Epithelial cell of prostate (primary cell): ENCODE measurements around the gene ASPDH.

ENCODE experiments used
- DNase-seq: peaks from one replicate; pipeline ENCODE4 v3.0.0-alpha.2; 2011; ENCODE audit warnings: low read depth, low spot score
- H3K27ac ChIP-seq: fragments of 450-650 bp; 2 replicates; pipeline ENCODE4 v1.5.1; 2017; ENCODE audit warnings: mild to moderate bottlenecking

ASPDH gene

GRCh38 chr19:50513746-50514345 lies at the start of gene ASPDH:
Gene ASPDH, minus strand, starts transcription at chr19:50513913. Its CDS starts 90 bp downstream, at chr19:50513823.
- DNase-seq = no peak
- H3K27ac ChIP-seq = no peak within 1 kb of the TSS

- no peak overlapping the region for H3K27ac ChIP-seq
- no peak for DNase-seq
These were observed 49.3 kb upstream of the ASPDH start for GRCh38 chr19:50562996-50563395.

- H3K27ac ChIP-seq = no peak overlapping the region
- DNase-seq = no peak
These were observed 48.6 kb upstream of the ASPDH start for GRCh38 chr19:50562329-50562728.

- H3K27ac ChIP-seq = no peak overlapping the region
- no peak for DNase-seq
These were observed 45.9 kb upstream of the ASPDH start for GRCh38 chr19:50559636-50560035.

GRCh38 chr19:50558449-50558848 lies 44.7 kb upstream of the ASPDH start:
- no peak overlapping the region for H3K27ac ChIP-seq
- no peak for DNase-seq

GRCh38 chr19:50558039-50558438 lies 44.3 kb upstream of the ASPDH start:
- no peak for DNase-seq
- no peak overlapping the region for H3K27ac ChIP-seq

GRCh38 chr19:50557009-50557613 lies 43.4 kb upstream of the ASPDH start:
- no peak overlapping the region for H3K27ac ChIP-seq
- no peak for DNase-seq

GRCh38 chr19:50556282-50557008 lies 42.7 kb upstream of the ASPDH start:
- DNase-seq = no peak

GRCh38 chr19:50555450-50556281 lies 42.0 kb upstream of the ASPDH start:
- DNase-seq = no peak

More at GRCh38 chr19:50556282-50557008, 42.7 kb upstream of the ASPDH start:
- no peak overlapping the region for H3K27ac ChIP-seq

GRCh38 chr19:50555033-50555432 lies 41.3 kb upstream of the ASPDH start:
- H3K27ac ChIP-seq = no peak overlapping the region
- no peak for DNase-seq

More at GRCh38 chr19:50555450-50556281, 42.0 kb upstream of the ASPDH start:
- H3K27ac ChIP-seq = no peak overlapping the region

- no peak for DNase-seq
- no peak overlapping the region for H3K27ac ChIP-seq
These were observed 40.5 kb upstream of the ASPDH start for GRCh38 chr19:50554212-50554611.

- no peak for DNase-seq
- no peak overlapping the region for H3K27ac ChIP-seq
These were observed 39.5 kb upstream of the ASPDH start for GRCh38 chr19:50553134-50553703.

- DNase-seq = no peak
- H3K27ac ChIP-seq = no peak overlapping the region
These were observed 38.8 kb upstream of the ASPDH start for GRCh38 chr19:50552540-50552939.

GRCh38 chr19:50551715-50552187 lies 38.0 kb upstream of the ASPDH start:
- H3K27ac ChIP-seq = no peak overlapping the region
- no peak for DNase-seq

- H3K27ac ChIP-seq = no peak overlapping the region
These were observed 37.5 kb upstream of the ASPDH start for GRCh38 chr19:50551034-50551714.

GRCh38 chr19:50550594-50550966 lies 36.9 kb upstream of the ASPDH start:
- DNase-seq = no peak
- H3K27ac ChIP-seq = no peak overlapping the region

More at GRCh38 chr19:50551034-50551714, 37.5 kb upstream of the ASPDH start:
- no peak for DNase-seq

GRCh38 chr19:50549927-50550593 lies 36.3 kb upstream of the ASPDH start:
- H3K27ac ChIP-seq = no peak overlapping the region
- no peak for DNase-seq

GRCh38 chr19:50549059-50549926 lies 35.6 kb upstream of the ASPDH start:
- no peak overlapping the region for H3K27ac ChIP-seq
- no peak for DNase-seq
